HG02678 (cell line): ENCODE results near the gene TRIM26.
"Not testable (repeated sequence)": the region's sequence is repeated elsewhere in the genome, so short reads cannot be mapped to it uniquely, and the experiment has no call there.

ENCODE experiments used
- ATAC-seq: cut with Tn5 transposase; IDR thresholded peaks from one replicate; pipeline ENCODE4 v1.9.1; 2021; ENCODE audit warnings: mild to moderate bottlenecking, moderate library complexity; ENCODE audit not compliant: unreplicated experiment

The TRIM26 gene

DNA sequence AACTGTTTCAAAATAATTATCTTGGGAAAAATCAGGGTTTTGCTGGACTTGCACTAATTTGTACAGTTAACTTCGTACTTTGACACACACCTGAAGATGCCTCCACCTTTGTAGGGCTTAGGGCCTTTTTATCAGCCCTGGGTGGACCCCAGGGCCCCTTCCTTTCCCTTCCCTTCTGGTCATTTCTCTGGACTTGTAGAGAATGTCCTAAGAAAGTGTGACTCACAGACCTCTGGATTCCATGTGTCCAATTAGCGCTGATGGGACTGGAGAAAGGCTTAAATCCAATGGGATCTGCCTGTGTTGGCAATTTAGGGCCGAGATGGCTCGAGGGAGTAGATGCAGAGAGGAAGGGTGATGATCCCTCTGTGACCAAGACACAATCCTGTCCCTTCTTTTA, 40.5 kb downstream of the TRIM26 start:
- ATAC-seq = no peak

DNA sequence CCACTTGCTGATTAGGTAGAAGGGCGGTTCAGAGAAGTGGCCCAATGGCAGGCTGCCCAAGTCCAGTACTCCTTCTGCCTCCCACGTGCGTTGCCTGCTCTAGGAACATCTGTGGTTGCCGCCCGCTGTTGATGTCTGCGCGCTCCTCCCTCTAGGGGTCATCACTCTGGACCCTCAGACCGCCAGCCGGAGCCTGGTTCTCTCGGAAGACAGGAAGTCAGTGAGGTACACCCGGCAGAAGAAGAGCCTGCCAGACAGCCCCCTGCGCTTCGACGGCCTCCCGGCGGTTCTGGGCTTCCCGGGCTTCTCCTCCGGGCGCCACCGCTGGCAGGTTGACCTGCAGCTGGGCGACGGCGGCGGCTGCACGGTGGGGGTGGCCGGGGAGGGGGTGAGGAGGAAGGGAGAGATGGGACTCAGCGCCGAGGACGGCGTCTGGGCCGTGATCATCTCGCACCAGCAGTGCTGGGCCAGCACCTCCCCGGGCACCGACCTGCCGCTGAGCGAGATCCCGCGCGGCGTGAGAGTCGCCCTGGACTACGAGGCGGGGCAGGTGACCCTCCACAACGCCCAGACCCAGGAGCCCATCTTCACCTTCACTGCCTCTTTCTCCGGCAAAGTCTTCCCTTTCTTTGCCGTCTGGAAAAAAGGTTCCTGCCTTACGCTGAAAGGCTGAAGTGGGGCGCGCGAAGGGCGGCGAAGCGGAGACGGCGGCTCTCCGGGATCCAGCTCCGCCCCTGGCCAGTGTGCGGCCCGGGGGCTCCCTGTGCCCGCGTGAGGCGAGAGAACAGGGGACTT, 41.3 kb downstream of the TRIM26 start:
- ATAC-seq = no peak

DNA sequence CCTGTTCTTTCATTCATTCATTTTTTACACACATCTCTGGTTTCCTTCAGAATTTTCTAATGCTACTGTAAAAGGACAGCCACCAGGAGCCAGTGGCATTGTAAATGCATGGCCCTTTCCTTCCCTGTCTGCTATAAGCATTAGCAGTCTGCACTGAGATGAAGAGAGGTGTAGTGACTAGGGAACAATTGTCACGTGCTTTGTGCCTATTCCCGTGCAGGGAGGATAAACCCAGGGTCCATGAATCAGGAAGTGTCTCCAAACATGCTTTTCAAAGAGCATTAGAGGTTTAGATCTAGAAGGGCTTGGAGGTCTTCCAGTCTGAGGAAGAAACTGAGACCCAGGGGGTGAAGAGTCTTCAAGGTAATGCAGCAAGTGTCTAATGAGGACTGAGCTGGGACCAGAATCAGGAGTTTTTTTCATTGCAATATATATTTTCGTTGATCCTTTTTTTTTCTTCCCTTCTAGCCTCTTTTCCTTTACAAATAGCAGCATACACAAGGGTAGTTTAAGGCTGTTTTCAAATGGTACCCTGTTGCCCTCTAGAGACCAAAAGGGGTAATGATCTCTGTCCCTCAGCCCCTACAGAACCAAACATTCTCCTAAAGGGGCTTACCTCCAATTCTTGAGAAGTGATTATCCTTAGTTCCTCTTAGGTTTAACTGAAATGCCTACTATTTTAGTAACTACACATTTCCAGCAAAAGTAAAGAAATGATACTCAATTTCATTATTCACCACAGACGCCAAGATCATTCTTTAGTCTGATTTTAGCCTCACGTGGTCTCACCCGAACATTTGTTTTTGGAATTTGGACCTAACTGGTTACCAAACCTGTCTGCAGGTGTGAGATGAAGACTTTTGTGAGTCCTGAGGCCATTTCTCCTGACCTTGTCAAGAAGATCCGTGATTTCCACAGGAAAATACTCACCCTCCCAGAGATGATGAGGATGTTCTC, 43.3 kb downstream of the TRIM26 start:
- no peak for ATAC-seq

DNA sequence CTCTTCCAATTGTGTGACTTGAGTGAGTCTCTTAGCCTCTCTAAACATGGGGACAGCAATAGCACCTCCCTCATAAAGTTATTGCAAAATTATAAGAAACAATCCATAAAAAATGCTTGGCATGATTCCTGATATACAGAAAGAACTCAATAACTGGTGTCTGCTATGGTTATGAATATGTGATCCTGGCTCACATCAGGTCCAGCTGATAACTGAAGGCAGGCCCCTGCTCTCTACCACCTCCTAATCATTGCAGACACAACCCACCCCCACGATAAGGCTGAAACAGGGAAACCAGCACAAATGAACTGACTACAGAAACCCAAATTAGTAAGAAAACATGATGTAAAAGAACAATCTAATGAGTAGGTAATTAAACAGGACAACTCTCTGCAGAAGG, 44.5 kb downstream of the TRIM26 start:
- no peak for ATAC-seq

DNA sequence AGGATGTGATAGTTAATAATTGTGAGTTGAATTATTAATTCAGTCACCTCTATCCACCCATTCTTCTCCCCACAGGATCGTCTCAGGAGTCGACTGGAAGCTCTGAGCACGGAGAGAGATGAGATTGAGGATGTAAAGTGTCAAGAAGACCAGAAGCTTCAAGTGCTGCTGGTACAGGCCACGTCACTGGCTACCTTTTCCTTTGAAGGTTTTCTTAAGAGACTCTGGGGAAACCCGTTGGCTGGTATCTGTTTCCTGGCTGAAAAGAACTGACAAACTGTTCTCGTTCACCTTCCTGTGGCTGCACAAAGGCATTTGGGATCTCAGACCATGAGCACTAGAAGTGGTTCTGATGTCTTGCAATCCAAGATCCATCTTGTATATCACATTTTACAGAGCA, 46.1 kb downstream of the TRIM26 start:
- ATAC-seq = no peak

DNA sequence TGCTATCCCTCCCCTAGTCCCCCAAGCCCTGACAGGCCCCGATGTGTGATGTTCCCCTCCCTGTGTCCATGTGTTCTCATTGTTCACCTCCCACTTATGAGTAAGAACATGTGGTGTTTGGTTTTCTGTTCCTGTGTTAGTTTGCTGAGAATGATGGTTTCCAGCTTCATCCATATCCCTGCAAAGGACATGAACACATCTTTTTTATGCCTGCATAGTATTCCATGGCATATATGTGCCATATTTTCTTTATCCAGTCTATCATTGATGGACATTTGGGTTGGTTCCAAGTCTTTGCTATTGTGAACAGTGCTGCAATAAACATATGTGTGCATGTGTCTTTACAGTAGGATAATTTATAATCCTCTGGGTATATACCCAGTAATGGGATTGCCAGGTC, 48.0 kb downstream of the TRIM26 start:
- ATAC-seq = not testable (repeated sequence)

DNA sequence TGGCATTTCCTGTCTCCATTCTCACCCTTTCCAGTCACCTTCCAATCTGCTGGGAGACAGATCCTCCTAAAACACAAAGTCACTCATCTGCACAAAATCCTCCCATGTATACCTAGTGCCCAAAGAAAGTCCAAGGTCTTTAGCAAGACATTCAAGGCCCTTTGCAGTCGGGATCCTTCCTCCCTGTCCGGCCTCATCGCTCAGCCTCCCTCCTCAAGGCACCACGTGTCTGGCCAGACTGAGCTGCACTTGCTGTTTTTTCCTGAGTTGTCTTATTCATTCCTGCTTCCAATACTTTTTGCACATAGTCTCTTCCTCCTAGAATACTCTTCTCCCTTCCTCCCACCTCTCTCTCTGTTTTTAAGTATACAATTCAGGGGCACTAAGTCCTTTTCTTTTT, 48.5 kb downstream of the TRIM26 start:
- no peak for ATAC-seq

DNA sequence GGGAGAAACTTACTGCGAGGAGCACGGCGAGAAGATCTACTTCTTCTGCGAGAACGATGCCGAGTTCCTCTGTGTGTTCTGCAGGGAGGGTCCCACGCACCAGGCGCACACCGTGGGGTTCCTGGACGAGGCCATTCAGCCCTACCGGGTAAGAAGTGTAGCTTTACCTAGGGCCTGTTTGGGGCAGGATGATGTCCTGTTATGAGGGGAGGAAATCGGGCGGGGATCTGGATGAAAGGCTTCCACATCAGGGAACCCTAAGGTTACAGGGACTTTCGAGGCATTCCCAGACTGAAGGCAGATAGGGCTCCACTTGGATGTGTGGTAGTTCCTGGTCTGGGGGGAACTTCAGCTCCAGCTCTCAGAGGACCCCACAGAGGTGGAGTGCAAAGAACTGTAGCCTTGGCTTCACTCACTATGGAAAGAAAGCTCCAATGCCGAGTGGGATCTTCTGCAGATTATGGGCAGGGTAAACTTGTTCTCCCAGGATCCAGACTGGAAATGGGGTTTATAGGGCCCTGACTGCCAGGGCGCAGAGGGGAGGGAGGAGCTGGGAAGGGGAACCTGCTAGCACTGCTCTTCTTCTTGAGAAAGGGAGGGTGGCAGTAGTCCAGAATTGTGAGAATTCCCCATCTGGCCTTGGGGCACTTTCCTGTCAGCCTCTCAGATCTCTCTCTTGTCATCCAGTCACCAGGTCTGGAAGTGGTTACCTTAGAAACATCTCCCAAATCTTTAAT, 49.1 kb downstream of the TRIM26 start:
- ATAC-seq = no peak

DNA sequence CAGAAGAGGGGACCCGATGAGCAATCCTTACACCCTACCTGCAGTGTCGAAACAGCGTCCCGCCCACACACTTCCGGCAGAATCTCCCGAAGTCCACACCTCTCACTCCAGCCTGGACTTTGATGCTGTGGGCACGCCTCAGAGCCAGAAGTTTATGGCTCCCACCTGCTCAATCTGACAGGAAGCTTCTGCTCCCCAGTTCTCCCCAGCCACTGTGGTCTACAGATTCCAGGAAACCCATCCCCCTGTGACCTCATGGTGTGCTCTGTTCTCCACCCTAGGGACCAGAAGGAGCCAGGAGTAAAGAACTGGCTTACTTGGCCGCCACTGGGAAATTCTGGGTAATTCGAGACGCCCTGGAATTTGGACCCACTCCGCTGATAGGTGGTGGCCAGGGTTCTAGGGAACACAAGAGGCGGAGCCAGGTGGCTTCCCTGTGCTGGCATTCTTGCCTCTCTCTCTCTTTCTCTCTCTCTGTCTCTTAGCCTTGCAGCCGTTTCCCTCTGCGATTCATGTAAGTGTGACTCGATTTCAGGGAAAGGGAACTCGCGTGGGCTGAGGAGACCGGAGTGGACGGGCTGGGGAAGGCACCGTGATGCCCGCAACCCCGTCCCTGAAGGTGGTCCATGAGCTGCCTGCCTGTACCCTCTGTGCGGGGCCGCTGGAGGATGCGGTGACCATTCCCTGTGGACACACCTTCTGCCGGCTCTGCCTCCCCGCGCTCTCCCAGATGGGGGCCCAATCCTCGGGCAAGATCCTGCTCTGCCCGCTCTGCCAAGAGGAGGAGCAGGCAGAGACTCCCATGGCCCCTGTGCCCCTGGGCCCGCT, 49.9 kb downstream of the TRIM26 start, which contains the start of gene TRIM15:
TSS of gene TRIM15 (plus strand) at position 457 of the 828 bp plus-strand sequence. CDS start at position 596, 139 bp downstream.
- ATAC-seq = no peak

DNA sequence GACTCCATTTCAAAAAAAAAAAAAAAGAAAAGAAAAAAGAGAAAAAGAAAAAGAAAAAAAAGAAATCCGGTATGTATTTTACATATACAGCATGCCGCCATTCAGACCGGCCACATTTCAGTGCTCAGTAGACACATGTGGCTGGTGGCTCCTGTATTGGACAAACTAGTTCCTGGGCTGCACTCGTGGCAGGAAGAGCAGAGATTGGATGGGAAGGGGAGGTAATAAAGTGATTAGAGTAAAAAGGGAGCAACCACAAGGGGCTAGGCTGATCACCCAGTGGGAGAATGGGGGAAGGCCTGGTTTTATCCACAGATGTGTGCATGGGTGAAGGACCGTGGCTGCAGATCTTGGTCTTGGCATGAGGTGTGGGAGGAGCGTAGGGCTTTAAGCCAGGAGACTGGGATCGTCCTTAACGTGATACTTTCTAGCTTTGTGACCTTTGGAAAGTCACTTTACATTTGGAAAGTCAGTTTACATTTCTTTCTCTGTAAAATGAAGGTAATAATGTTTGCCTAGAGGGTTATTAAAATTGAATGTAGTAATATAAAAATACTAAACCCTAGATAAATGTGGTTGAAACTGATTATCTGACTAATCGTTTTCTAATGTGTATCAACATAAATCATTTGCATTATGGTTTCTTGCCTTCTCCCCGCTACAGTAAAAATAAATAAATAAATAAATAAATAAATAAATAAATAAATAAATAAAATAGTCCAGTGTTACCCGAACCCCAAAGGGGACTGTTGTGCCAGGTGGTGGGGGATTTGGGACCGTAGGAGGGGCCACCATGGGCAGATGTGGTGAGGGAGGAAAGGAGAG, 50.7 kb downstream of the TRIM26 start:
- no peak for ATAC-seq

DNA sequence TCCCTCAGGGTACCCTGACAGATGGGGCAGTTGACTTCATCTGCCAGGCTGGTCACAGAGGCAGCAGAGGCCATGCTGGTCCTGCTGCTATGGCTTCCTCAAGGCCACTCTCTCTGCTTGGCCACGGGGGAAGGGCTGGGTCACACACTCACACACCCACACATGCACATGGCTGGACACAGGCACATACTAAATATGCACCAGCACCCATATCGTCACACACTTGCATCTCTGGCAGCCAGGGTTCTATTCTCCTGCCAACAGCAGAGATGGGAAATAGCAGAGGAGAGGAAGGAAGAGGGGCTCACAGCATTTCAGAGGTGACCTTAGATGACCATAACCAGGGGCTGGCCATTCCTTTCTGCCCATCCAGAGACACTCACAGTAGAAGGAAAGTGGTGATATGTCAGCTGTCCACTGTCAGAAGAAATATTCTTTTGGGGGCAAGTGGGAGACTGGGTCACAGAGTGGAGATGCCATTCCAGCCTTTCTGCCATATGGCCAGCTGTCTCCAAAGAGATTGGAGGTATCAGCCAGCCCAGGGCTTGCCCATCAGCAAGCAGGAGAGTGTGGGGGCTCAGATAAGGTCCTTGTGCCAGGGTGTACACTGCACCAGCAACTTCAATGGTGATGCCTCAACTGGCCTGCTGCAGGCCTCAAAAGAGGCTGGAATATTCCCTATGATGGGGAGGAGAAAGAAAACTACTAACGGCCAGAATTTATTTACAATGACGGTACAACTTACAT, 52.2 kb downstream of the TRIM26 start, which contains the start of gene TRIM10:
TSS of gene TRIM10 (minus strand) at position 427 of the 747 bp plus-strand sequence. CDS start at position 74, 353 bp downstream.
- ATAC-seq = no peak

DNA sequence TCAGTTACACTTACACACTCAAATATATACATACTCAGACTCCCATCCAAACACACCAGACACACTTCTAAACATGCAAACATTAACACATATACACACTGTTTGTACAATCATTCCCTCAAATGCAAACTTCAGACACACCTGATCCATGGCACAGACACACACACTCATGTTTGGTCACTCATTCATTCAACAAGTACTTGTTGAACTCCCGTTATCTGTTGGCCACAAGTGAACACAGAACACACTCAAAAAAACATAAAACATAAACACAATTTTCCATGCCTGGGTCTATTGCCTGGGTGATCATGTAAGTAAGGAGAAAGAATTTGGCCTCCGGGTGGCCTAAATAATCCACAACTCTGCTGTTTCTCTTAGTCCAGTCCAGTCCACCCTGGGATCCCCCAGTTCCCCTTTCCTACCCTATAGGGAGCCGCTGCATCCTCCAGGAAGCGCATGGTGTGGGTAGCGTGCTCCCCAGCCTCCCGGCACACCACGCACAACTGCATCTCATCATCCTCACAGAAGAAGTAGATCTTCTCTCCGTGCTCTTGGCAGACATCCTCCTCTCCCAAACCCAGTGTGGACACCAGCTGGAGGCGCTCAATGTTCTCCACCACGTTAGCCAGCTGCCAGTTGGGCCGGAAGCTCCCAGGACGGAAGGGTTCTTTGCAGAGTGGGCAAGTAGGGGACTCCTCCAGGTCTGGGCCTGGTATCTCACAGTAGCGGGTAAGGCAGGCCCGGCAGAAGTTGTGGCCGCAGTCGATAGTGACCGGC, 53.0 kb downstream of the TRIM26 start:
- no peak for ATAC-seq

DNA sequence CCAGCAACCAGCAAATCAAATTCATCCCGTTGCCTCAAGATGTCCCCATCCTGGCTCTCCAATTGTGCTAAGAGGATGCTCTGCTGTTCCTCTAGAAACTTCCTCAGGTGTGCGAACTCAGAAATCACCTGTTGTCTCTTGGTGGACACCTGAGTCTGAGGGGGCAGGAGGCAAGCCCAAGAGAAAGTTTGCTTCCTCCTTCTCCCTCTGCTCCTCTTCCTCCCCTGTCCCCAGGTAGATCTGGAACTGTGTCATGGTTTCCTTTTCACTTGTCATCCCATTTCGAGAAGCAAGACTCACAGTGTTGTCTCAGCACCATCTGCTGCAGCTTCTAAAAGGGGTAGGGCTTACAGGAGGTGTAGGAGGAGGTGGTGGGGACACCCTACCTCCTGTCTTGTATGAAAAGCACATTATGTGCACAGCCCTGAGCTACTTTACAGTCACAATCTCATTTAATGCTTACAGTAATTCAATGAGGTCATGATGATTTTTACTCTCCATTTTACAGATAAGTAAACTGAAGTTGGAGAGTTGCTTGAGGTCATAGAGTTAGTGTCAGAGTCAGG, 54.6 kb downstream of the TRIM26 start:
- no peak for ATAC-seq

DNA sequence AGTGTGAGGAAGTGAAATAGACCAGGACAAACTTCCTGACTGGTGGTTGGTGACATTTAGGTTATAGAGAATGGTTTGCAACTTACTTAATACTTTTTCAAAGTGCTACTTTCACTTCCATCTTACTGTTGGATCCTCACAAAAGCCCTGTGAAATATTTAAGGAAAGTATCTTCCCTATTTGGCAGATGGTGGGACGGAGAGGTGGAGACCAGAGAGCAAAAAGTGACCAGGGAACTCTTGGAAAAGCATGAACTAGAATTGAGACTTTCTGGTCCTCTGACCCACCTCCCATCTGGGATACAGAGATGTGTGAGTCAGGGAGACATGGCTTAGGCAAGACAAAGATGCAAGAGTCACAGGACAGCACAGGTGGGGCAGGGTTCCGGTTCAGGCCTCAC, 55.2 kb downstream of the TRIM26 start:
- no peak for ATAC-seq

DNA sequence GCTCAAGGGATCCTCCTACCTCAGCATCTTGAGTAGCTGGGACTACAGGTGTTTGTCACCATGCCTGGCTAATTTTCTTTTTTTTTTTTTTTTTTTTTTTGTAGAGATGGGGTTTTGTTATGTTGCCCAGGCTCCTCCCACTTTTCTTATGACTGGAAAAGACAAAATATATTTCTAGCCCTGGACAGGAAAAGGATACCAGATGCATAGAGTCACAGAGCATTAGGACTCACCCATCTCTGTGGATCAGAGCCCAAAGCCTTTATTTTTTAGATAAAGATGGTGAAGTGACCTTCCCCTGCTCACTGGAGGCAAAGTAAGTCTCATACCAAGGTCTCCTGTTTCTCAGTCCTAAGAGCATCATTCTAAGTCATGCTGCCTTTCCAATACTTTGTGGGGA, 55.6 kb downstream of the TRIM26 start:
- no peak for ATAC-seq

DNA sequence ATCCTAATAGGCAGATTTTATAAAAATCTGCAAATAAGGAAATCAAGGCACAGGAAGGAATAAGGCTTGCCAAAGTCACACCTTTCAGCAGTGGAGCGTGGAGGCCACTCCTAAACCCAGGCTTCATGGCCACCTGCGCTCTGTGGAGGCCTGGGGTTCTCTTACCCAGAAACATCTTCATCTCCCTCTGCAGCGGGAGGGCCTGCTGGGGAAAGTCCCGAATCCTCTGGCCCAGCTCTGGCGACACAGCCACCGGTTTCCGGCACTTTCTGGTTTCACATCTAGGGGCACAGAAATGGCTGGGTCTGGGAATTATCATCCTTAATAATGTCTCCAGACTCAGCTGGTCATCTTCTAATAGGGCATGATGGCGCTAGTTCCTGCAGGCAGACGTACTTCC, 56.4 kb downstream of the TRIM26 start:
- ATAC-seq = no peak

DNA sequence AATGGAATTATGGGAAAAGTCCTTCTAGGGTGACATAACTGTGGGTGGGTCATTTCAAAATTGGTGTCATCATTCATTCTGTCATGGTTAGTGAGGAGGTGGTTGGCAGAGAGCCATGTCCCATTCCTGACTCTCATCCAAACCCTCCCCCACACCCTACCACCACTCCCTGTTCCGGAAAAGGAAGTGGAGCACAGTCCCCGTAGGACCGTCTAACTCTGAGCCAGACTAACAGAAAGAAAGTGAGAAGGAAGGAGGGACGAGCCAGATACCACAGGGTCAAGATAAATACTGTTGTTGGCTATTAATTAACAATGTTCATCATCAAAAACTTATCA, 57.0 kb downstream of the TRIM26 start:
- no peak for ATAC-seq
